CD4-positive, alpha-beta T cell treated with Interleukin-15 for 4 hours (primary cell): Measurements from ENCODE around the gene DYNC2I2.
"Not testable (repeated sequence)": the region's sequence is repeated elsewhere in the genome, so short reads cannot be mapped to it uniquely, and the experiment has no call there.

ENCODE experiments used
- DNase-seq: peaks from one replicate; pipeline ENCODE4 v3.0.0-alpha.2; 2020; ENCODE audit warnings: low spot score

DYNC2I2 gene

DNA sequence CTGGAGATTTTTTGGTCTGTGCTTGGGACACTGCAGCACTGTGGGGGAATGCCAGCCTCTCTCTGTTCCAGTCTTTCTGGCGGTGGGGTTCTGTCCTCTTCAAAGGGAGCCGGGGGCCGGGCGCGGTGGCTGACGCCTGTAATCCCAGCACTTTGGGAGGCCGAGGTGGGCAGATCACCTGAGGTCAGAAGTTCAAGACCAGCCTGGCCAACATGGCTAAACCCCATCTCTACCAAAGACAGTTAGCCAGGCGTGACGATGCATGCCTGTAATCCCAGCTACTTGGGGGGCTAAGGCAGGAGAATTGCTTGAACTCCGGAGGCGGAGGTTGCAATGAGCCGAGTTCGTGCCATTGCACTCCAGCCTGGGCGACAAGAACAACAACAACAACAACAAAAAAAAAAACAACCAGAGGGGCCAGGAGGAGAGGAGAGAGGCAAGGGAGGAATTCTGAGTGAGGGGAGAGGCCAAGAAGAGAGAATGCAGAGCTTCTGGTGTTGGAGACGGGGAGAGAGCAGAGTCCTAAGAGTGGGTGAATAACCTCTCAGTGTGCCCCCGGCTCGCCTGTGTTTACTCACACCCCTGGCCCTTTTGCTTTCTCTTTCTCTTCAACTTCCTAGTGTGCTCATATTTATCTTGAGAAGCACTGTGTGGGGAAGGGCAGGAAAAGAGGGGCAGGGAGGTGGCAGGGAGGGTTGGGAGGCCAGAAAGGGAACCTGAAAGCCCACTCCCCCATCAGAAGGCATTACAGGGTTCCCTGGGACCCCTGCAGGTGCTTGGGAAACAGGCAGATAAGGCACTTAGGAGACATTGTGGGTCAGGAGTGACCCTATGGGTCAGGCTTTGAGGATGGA is 29.2 kb upstream of the DYNC2I2 start:
- DNase-seq: peak; percentile 61

DNA sequence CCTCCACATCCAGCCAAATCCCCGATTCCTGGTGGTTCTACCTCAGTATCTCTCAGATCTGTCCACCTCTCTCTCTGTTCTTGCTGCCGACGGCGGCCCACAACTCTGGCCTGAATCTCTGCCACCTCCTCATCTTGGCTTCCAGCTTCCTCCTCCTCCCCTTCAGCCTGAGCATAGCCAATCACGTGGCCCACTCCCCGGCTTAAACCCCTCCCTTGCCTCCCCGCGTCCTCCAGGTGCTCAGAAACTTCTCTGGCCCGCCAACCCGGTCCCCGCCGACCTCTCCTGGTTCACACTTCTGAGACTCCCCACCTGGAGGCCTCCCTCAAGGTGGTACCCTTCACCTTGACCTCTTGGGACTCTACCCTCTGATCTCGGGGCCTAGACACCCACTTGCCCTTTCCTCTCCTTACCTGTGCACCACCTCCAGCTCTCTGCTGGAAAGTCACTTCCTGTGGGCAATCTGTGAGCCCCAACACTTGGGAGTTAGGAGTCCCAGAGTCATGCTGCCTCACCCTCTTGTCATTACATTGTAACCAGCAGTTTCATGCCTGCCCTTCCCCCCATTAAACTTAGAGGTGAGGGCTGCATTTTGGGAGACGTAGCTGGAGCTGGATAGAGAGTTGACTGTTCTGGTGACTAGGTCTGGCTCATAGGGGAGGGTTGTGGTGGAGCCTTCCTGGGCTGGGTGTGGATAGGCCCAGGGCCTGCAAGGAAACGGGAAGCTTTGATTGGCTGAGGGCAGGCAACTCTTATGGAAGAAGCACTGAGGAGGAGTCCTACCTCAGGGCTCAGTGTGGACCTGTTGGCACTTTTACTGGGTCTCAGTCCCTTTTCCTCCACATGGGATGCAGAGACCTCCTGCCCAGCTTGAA is 27.9 kb upstream of the DYNC2I2 start:
- DNase-seq: peak; percentile 75

DNA sequence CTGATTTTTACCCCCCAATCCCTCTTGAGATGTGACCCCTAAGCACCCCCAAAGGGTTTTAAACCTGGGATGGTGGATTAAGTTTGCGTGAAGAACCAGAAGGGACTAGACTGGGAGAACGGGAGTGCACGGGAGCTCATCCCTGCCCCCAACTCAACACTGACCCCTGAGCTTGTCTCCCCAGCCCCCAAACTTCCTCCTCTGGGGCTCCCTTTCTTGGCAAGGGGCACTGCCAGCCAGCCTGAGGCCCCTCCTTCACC is 27.3 kb upstream of the DYNC2I2 start:
- no peak for DNase-seq

DNA sequence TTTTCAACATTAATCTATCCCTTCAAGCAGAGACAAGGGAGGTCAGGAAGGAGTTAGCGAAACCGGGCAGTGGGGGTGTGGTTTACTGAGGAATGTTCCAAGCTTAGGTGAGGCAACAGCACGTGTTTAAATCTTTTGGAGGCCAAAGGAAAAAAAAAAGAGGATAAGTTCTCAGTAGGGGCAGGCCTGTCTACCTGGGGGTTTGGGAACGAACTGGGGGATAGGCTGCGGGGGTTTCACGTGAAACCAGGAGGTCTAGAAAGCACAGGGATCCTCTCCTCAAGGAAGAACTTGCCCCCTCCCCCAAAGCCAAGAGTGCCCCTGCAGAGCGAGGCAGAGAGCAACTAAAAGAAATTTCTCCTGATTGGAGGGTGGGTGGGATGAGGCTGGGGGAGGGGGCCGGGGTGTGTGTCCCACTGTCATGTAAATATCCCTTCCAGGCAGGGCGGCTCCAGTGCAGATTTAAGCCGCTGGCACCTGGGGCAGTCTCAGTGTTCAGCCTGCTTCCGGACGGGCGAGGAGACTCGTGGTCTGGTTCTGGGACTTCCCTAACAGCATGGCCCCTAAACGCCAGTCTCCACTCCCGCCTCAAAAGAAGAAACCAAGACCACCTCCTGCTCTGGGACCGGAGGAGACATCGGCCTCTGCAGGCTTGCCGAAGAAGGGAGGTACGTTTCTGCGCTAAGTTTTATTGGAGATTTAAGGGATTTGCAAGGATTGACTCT is 26.9 kb upstream of the DYNC2I2 start:
- DNase-seq: peak; percentile 22

DNA sequence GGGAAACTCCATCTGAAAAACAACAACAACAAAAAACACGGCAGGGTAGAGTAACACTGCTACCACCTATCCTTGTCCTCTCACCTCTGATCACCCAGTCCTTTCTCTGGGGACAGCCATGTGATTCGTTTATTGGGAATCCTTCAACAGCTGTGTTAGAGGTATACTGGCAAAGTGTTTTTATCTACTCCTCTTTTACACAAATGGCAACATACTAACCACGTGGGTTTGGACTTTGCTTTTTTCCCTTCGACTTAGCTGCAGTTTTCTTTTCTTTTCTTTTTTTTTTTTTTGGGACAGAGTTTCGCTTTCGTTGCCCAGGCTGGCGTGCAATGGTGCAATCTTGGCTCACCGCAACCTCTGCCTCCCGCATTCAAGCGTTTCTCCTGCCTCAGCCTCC is 21.1 kb upstream of the DYNC2I2 start:
- no peak for DNase-seq

DNA sequence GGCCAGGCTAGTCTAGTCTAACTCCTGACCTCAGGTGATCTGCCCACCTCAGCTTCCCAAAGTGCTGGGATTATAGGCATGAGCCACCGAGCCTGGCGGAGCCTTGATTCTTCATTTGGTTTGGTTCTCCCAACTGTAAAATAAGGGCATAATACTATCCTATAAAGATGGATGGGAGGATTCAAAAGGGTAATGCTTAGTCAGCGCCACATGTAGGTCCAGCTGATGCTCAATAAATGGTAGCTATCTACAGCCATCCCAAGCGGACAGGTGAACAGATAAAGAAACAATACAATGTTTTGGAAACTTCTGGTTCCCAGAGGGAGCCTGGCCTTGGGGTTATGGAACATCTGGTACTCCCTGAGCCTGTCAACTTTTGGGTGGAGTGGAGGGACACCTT is 18.7 kb upstream of the DYNC2I2 start:
- no peak for DNase-seq

DNA sequence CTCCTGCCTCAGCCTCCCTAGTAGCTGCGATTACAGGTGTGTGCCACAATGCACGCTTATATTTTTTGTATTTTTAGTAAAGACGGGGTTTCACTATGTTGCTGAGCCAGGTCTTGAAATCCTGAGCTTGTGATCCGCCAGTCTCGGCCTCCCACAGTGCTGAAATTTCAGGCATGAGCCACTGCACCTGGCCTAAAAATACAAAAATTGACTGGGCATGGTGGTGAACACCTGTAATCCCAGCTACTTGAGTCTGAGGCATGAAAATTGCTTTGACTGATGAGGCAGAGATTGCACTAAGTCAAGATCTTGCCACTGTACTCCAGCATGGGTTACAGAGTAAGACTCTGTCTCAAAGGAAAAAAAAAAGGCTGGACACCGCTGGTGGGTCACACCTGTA is 13.1 kb upstream of the DYNC2I2 start:
- DNase-seq: no peak

DNA sequence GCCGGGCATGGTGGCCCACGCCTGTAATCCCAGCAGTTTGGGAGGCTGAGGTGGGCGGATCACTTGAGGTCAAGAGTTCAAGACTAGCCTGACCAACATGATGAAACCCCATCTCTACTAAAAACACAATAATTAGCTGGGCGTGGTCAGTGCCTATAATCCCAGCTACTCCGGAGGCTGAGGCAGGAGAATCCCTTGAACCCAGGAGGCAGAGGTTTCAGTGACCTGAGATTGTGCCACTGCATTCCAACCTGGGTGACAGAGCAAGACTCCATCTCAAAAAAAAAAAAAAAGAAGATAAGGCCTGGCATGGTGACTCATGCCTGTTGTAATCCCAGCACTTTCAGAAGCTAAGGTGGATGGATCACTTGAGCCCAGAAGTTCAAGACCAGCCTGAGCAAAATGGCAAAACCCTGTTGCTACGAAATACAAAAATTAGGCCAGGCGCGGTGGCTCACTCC is 9.9 kb upstream of the DYNC2I2 start:
- not testable (repeated sequence) for DNase-seq

DNA sequence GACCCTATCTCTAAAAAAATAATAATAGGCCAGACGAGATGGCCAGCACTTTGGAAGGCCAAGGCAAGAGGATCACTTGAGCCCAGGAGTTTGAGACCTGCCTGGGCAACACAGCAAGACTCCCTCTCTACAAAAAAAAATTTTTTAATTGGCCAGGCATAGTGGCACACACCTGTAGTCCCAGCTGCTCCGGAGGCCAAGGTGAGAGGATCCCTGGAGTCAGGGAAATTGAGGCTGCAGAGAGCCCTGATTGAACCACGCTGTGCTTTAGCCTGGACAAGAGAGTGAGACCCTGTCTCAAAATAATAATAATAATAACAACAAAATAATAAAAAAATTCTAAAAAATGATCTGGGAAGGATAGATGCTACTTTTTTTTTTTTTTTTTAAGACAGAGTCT is 1.1 kb upstream of the DYNC2I2 start:
- no peak for DNase-seq

DNA sequence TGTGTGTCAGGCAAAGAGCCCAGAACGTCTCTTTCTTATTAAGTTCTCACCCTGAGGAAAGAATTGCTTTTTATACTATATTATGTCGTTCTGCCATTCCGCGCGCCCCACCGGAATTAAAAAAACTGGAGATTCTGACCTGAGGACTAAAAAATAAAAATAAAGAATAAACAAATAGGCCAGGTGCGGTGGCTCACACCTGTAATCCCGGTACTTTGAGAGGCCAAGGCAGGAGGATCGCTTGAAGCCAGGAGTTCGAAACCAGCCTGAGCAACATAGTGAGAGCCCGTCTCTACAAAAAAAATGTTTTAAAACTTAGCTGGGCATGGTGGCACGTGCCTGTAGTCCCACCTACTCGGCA is 677 bp upstream of the DYNC2I2 start:
- DNase-seq: no peak

DNA sequence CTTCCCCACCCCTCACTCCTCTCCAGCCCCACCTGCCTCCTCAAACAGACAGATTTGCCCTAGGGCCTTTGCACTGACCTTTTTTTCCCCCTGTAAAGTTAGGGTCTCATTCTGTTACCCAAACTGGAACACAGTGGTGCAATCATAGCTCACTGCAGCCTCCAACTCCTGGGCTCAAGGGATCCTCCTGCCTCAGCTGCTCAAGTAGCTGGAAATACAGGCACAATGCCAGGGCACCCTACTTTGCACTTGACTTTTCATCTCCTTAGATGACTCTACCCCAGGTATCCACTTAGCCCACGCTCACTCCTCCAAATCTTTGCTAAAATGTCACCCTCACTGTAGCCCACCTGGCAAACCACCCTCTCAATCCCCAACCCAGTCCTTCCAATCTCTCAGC is 2.2 kb downstream of the DYNC2I2 start:
- no peak for DNase-seq

DNA sequence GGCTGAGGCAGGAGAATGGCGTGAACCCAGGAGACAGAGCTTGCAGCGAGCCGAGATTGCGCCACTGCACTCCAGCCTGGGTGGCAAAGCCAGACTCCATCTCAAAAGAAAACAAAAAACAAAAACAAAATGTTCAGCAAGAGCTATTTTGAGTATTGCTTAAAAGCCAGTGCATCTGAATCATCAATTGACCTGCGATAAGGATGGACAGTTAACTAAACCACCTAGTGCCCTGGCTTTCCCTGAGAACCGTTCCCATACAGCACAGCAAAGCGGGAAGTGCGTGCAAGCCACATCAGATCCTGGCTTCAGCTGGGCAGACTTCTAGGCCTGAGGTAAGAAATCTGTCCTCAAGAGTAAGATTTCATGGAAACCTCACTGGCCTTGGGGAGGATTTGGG is 2.7 kb downstream of the DYNC2I2 start:
- no peak for DNase-seq

DNA sequence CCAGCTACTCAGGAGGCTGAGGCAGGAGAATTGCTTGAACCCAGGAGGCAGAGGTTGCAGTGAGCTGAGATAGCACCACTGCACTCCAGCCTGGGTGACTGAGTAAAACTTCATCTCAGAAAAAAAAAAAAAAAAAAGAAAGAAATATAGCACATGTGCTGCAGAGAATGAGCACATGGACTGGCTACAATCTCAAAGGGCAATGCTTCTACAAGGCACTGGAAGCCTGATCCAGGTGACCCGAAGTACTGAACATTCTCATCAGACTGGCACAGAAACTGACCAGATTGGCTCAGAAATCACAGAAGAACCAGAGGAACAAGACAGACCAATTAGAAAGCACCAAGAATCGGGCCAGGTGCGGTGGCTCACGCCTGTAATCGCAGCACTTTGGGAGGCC is 4.8 kb downstream of the DYNC2I2 start:
- DNase-seq: no peak

DNA sequence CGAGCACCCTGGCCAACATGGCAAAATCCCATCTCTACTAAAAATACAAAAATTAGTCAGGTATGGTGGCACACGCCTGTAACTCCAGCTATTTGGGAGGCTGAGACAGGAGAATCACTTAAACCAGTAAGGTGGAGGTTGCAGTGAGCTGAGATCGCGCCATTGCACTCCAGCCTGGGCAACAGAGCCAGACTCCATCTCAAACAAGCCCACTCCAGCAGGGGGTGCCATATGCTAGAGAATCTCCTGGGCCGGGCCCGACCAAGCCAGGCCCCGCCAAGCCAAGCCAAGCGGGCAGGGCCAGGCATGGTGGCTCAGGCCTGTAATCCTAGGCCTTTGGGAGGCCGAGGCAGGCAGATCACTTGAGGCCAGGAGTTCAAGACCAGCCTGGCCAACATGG is 8.4 kb downstream of the DYNC2I2 start:
- DNase-seq: peak; percentile 71

DNA sequence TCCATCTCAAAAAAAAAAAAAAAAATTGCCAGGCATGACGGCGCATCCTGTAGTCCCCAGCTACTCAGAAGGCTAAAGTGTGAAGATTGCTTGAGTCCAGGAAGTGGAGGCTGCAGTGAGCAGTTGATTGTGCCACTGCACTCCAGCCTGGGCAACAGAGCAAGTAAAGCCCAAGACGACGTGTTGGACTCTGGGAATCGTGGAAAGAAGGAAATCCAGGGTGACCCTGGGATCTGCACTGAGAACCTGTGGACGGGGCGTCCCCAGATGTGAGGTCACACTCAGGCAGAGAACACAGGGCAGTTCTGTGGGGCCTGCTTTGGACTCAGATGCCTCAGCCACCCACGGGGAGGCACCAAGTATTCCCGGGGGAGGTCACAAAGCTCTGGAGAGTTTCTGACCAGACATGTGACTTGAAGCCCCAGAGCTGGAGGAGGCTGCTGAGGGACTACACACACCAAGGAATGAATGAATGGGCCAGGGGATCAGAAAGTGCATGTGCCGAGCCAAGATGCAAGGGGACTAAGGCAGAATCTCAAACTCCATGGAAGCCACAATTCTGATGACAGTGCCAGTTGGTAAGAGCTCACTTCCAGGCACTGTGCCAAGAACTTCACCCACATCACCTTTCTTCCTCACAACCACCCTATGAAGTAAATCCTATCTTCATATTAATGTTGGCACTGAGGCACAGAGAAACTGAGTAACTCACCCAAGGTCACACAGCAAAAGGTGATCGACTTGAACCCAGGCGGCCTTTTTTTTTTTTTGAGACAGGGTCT is 12.9 kb downstream of the DYNC2I2 start:
- no peak for DNase-seq

DNA sequence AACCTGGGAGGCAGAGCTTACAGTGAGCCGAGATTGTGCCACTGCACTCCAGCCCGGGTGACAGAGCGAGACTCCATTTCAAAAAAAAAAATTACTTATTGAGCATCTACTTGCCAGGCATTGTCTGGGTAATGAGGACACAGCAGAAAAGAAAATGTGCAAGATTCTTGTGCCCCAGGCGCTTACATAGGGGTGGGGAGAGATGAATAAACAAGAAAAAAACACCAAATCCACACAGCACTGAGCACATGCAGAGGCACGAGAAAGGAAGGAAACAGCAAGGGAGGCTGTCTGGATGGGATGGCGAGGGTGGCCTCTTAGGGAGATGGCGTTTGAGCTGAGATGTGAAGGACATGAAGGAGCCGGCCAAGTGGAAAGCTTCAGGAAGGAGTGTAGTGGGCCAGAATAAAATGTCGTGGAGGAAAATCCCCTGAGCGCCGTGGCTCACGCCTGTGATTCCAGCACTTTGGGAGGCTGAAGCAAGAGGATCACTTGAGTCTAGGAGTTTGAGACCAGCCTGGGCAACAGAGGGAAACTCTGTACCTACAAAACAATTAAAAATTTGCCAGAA is 13.9 kb downstream of the DYNC2I2 start:
- no peak for DNase-seq

DNA sequence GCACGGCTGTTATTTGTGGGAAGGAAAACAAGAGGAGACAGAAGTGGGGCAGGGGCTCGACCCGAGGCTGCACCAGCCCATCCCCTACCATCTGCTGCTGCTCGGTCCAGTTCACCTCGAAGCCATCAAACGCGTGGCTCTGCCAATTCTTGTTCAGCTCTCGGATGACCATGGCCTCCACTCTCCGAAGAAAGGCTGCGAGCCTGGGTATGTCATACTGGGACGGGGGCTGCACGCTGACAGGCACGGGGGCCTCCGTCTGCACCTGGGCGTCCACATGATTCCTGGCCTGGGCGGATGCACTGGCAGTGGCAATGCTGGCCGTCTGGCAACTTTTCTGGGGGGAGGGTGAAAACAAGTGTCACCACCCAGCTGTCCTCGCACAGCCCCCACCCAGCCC is 16.0 kb downstream of the DYNC2I2 start:
- no peak for DNase-seq

DNA sequence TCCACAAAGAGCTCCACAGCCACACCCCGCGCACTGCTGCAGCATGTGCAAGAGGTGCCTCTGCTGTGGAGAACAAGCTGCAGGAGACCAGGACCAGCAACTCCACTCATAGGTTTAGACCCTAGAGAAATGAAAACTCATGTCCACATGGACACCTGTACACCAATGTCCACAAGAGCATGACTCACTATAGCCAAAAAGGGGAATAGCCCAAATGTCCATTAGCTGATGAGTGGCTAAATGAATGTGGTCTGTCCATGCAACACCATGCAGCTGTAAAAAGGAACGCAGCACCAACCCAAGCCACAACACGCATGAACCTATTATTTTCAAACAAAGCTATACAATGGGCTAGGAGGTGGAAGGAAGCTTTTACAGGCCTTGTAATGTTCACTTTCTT is 18.1 kb downstream of the DYNC2I2 start:
- DNase-seq: no peak

DNA sequence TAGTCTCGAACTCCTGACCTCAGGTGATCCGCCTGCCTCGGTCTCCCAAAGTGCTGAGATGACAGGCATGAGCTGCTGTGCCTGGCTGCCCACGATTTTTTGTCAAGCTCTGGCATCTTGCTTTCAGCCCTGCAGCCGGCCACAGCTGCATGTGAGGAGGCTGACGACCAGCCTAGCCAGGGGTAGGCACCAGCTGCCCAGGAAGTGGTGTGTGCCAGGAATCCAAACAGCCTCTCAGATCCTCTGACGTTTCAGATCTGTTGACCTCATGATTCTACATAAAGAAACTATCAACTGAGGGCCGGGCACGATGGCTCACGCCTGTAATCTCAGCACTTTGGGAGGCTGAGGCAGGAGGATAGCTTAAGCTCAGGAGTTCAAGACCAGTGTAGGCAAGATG is 19.0 kb downstream of the DYNC2I2 start:
- DNase-seq: no peak

DNA sequence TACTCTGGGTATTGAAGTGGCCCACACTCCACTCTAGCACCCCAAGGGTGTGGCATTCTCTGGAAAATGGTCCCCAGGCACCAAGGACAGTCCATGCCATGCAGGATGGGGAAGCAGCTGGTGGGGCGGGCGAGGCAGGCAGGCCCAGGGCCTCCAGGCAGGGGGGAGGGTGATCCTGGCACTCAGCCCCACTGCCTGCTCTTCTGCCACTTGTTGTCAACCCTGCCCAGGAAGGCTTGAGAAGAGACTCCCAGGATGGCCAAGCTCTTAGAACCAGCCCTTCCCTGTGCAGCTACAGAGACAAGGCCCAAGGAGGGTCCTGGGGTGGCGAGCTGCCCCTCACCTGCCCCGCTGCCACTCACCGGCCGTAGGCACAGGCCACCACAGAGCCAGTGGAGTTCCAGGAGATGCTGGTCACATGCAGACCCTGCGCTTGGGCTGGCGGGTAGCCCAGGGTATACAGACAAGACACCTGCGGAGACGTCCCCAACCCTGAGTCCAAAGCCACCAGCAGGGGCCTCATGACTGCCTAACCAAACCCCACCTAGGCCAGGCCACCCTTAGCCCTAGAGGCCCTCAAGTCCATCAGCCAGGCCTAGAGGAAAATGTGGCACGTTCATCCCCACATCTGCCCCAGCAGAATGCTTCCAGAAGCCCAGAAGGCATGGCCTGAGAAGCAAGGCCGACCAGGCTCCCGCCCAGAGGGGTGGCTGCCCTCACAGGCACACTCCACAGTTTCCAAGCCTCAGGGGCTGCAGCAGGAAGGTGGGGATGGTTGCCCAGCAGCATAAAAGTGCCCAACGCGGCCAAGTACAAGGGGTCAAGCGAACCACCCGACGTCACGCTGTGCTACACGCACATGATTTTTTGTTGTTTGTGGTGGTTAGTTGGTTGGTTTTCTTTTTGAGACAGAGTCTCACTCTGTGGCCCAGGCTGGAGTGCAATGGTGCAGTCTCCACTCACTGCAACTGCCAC is 19.8 kb downstream of the DYNC2I2 start:
- no peak for DNase-seq

DNA sequence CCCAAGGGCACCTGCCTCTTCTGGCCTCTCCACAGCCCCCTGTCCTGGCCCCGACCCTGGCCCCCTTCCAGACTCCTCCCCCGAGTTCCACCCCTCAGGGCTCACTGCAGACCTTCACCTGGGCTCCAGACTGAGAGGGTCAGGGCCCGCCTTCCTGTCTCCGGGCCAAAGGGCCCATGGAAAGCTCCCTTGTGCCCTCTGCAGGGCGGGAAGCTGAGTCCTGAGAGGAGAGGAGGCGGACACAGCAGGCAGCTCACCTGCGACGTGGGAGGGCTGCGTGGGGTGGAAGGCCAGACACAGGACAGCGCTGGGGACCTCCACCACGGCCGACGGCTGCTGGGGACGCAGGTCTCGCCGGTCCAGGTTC is 20.6 kb downstream of the DYNC2I2 start:
- no peak for DNase-seq
